22Rv1 (cell line): ENCODE measurements around the gene PPP1R9B.

Experiments used
- H3K27ac ChIP-seq: fragments of 450-650 bp; 2 replicates; pipeline ENCODE4 v1.5.1; 2017
- ZFX ChIP-seq: fragments of 450-650 bp; IDR thresholded peaks from 2 replicates; pipeline ENCODE4 v1.6.1; 2017; ENCODE audit warnings: antibody characterized with exemption, borderline replicate concordance
- TF ChIP-seq, protein P1 (sequence below): fragments of 450-650 bp; IDR thresholded peaks from 2 replicates; pipeline ENCODE4 v1.5.1; 2017; ENCODE audit warnings: mild to moderate bottlenecking

PPP1R9B gene

GRCh38 chr17:50166518-50167181 lies 16.2 kb upstream of the PPP1R9B start:
- TF ChIP-seq ZFX = no peak
- TF ChIP-seq, protein P1, sequence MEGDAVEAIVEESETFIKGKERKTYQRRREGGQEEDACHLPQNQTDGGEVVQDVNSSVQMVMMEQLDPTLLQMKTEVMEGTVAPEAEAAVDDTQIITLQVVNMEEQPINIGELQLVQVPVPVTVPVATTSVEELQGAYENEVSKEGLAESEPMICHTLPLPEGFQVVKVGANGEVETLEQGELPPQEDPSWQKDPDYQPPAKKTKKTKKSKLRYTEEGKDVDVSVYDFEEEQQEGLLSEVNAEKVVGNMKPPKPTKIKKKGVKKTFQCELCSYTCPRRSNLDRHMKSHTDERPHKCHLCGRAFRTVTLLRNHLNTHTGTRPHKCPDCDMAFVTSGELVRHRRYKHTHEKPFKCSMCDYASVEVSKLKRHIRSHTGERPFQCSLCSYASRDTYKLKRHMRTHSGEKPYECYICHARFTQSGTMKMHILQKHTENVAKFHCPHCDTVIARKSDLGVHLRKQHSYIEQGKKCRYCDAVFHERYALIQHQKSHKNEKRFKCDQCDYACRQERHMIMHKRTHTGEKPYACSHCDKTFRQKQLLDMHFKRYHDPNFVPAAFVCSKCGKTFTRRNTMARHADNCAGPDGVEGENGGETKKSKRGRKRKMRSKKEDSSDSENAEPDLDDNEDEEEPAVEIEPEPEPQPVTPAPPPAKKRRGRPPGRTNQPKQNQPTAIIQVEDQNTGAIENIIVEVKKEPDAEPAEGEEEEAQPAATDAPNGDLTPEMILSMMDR = no peak
- no peak overlapping the region for H3K27ac ChIP-seq

DNA sequence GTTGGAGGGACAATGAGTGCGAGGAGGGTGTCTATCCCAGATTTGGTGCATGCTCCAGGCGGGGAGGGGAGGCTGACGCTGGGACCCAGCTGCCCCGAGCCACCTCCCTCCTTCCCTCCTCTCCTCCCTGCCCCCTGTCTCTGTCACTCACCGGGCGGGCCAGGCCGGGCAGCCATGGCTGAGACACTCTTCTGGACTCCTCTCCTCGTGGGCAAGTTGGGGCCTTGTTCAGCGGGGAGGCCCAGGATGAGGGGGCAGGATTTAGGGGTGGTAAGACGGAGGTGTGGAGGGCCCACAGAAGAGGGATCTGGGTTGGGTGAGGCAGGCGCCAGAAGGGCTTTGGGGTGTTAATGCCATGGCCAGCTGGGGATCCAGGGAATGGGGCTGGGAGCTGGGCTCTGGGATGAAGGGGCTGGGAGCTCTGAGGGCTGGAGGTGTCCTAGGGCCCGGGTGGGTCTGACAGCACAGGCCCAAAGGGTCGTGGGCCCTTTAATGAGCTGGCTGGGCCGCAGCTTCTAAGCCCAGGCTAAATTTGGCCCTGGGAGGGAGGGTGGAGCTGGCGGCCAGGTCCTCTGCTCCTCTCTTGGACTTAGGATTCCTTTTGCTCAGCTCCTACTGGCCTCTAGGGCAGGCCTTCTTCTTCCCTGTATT lies 15.5 kb upstream of the PPP1R9B start, which contains the start of gene SGCA:
Gene SGCA (plus strand): TSS at position 139 of the 651 bp plus-strand sequence. CDS start 36 bp downstream, at position 175.
- no peak within 1 kb of the TSS for H3K27ac ChIP-seq
- TF ChIP-seq ZFX = no peak
- TF ChIP-seq, protein P1 = no peak

DNA sequence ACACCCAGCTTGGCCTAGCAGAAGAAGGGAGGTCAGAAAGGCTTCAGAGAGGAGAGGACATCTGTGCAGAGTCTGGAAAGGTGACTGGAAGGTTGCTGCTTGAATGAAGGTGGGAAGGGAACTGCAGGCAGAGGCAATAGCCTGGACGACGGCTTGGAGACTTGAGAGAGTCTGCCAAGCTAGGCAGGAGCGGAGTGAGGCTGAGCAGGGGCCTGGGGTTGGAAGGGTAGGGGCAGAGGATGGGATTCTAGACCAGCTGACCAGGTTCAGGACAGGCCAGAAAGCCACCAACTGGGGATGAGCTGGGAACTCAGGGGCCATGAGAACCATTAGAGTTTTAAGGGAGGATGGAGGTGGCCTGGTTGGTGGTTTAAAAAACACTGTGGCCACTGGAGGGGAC lies 15.0 kb upstream of the PPP1R9B start:
- no peak for TF ChIP-seq ZFX
- TF ChIP-seq, protein P1 = no peak
- no peak overlapping the region for H3K27ac ChIP-seq

GRCh38 chr17:50165066-50165465 lies 14.6 kb upstream of the PPP1R9B start:
- no peak for TF ChIP-seq ZFX
- TF ChIP-seq, protein P1 = no peak
- no peak overlapping the region for H3K27ac ChIP-seq

DNA sequence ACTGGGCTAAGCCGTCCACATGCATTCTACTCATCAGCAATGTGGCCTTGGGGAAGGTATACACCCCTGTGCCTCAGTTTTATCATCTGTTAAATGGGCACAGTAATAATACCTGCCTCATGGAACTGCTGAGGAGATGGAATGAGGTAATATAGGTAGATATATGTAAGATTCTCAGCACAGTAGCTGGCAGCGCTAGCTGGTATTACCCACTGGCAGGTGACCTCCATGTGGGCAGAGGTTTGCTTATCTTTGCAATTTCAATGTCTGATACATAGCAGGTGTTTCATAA lies 14.2 kb upstream of the PPP1R9B start:
- H3K27ac ChIP-seq = no peak overlapping the region
- TF ChIP-seq, protein P1 = no peak
- TF ChIP-seq ZFX = no peak

DNA sequence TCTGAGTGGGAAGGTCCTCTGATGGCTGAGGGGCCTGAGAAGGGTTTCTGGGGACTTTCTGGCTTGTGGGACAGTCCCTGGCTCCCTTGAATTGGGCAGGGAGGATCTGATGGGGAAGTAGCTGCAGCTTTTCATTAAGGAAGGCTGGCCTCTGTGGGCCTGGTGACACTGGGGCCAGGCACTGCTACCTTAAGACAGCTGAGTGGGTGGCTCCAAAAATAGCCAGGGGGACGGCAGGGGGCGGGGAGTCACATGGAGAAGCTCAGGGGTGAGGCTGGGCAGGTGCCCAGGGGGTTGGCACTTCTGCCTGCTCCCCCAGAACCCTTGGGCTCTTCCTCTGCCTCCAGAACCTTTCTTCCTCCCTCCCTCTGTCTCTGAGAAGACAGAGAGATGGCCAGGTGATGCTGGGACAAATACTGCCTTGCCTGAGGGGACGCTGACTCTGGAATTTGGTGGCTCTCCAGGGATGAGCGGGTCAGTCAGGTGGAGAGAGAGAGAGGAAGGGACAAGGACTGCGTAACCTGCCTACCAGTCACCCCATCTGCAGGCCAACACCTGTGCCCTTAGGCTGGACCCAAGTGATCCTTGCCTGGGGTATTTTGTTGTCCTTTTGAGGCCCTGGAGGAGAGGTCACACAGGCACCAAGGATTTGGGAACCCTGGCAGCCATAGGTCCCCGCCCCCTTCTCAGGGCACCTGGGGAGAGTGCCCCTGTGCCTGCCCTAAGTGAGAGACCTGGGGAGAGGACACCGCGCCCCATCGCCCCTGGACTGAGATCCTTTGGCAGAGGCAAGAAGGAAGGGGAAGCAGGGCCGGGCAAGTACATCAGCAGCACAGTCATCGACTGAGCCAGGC lies 13.6 kb upstream of the PPP1R9B start:
- no peak overlapping the region for H3K27ac ChIP-seq
- TF ChIP-seq, protein P1 = no peak
- no peak for TF ChIP-seq ZFX
